ENCODE data around the gene ZNF500. TPM values are rescaled to one million over a fixed set of nuclear protein-coding genes. Genes with fewer than 3 reads are reported as not detected.

The ZNF500 gene
- polyA plus RNA-seq, 1 of the 3 experiments (the other 2 are of a cell fraction): 6.3 TPM

DNA sequence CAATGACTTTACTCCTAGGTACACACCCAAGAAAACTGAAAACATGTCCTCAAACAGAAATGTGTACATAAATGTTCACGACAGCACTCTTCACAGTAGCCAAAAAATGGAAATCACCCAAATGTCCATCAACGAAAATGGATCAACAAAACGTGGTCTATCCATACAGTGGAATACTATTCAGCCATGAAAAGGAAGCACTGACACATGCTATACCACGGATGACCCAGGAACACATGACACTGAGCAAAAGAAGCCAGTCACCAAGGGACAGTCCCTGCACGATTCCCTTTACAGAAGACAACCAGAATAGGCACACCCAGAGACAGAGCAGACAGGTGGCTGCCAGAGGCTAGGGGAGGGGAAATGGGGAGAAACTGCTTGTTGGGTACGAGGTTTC is 11.3 kb downstream of the ZNF500 start (continued):
- TF ChIP-seq, protein P1, sequence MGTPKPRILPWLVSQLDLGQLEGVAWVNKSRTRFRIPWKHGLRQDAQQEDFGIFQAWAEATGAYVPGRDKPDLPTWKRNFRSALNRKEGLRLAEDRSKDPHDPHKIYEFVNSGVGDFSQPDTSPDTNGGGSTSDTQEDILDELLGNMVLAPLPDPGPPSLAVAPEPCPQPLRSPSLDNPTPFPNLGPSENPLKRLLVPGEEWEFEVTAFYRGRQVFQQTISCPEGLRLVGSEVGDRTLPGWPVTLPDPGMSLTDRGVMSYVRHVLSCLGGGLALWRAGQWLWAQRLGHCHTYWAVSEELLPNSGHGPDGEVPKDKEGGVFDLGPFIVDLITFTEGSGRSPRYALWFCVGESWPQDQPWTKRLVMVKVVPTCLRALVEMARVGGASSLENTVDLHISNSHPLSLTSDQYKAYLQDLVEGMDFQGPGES (IDR thresholded peaks at IDR 0.05; ENCODE audit: low read depth, low read length): no peak
- no peak for TF ChIP-seq POLR2AphosphoS5 (IDR thresholded peaks at IDR 0.05; ENCODE audit: low read depth, low read length)
- no peak for TF ChIP-seq SIN3A (IDR thresholded peaks at IDR 0.05; ENCODE audit: borderline replicate concordance, low read depth, low read length)
- no peak for TF ChIP-seq FOXJ3 (CRISPR knock-in tag; IDR thresholded peaks at IDR 0.05)

DNA sequence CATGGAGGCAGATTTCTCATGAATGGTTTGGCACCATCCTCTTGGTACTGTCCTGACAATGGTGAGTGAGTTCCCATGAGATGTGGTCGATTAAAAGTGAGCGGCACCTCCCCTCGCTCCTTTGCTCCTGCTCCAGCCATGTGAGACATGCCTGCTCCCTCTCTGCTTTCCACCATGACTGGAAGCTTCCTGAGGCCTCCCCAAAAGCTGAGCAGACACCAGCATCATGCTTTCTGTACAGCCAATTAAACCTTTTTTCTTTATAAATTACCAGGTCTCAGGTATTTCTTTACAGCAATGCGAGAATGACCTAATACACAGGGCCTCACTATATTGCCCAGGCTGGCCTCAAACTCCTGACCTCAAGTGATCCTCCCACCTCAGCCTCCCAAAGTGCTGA is 12.1 kb downstream of the ZNF500 start:
- no peak overlapping the region for H2AFZ ChIP-seq (ENCODE audit: low read depth)
- no peak overlapping the region for H3K4me3 ChIP-seq (ENCODE audit: low read depth in 2 of 2, low read length in 1 of 2)
- ChIA-PET CTCF (no interaction called here), POLR2A (no interaction called here)
- H3K9ac ChIP-seq: no peak overlapping the region
- WGBS (ENCODE audit: low lambda C conversion rate): 89% methylated on average over 4 of the region's 4 CpGs
- H3F3A ChIP-seq (replicated peaks; ENCODE audit: insufficient read depth): peaks cover 3% of the 10 kb centered on the region
- no peaks in the 10 kb centered on the region for H4K20me1 ChIP-seq (ENCODE audit: insufficient read depth)
- TF ChIP-seq GATA2 (CRISPR knock-in tag; IDR thresholded peaks at IDR 0.05) (no peak), SIN3A (IDR thresholded peaks at IDR 0.05; ENCODE audit: borderline replicate concordance, low read depth, low read length) (no peak), MXI1 (IDR thresholded peaks at IDR 0.05; ENCODE audit: low read depth, low read length) (no peak), TAF1 (IDR thresholded peaks at IDR 0.05; ENCODE audit: borderline replicate concordance, low read depth, low read length) (no peak), TCF12 (IDR thresholded peaks at IDR 0.05) (no peak), FOXJ3 (CRISPR knock-in tag; IDR thresholded peaks at IDR 0.05) (no peak), EZH2phosphoT487 (IDR thresholded peaks at IDR 0.05; ENCODE audit: borderline replicate concordance, low read depth) (no peak), RAD21 (IDR thresholded peaks at IDR 0.05; ENCODE audit: low read length) (no peak), RCOR1 (IDR thresholded peaks at IDR 0.05; ENCODE audit: low read length) (no peak), RXRA (IDR thresholded peaks at IDR 0.05; ENCODE audit: borderline replicate concordance, low read depth) (no peak), ELF1 (IDR thresholded peaks at IDR 0.05) (no peak), RFX5 (IDR thresholded peaks at IDR 0.05; ENCODE audit: low read length) (no peak), POLR2AphosphoS5 (IDR thresholded peaks at IDR 0.05; ENCODE audit: low read depth, low read length) (no peak), CHD2 (IDR thresholded peaks at IDR 0.05; ENCODE audit: low read length, partially characterized antibody) (no peak), TEAD4 (IDR thresholded peaks at IDR 0.05; ENCODE audit: borderline replicate concordance, insufficient read depth) (no peak), FOSL2 (IDR thresholded peaks at IDR 0.05; ENCODE audit: borderline replicate concordance, low read depth) (no peak)
- TF ChIP-seq, protein P2, sequence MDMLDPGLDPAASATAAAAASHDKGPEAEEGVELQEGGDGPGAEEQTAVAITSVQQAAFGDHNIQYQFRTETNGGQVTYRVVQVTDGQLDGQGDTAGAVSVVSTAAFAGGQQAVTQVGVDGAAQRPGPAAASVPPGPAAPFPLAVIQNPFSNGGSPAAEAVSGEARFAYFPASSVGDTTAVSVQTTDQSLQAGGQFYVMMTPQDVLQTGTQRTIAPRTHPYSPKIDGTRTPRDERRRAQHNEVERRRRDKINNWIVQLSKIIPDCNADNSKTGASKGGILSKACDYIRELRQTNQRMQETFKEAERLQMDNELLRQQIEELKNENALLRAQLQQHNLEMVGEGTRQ (IDR thresholded peaks at IDR 0.05; ENCODE audit: borderline replicate concordance, low read depth, low read length): no peak
- TF ChIP-seq, protein P3, sequence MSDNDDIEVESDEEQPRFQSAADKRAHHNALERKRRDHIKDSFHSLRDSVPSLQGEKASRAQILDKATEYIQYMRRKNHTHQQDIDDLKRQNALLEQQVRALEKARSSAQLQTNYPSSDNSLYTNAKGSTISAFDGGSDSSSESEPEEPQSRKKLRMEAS (IDR thresholded peaks at IDR 0.05; ENCODE audit: low read depth): no peak
- no peaks in the 10 kb centered on the region for H3K4me1 ChIP-seq (ENCODE audit: control insufficient read depth in 1 of 2, insufficient read depth in 2 of 2, low read depth in 1 of 2, low read length in 1 of 2)
- H3K79me2 ChIP-seq (ENCODE audit: insufficient read depth): no peaks in the 10 kb centered on the region
- DNase-seq: no peak
- H3K27me3 ChIP-seq (ENCODE audit: insufficient read depth): no peaks in the 10 kb centered on the region
- no peak overlapping the region for H3K4me2 ChIP-seq
- no peak overlapping the region for H3K27ac ChIP-seq (ENCODE audit: low read depth in 2 of 2, low read length in 1 of 2)
- H3K36me3 ChIP-seq (replicated peaks in 1 of 2; ENCODE audit: control insufficient read depth in 1 of 2, insufficient read depth in 2 of 2, low read length in 1 of 2): peaks cover 45 to 55% of the 10 kb centered on the region in 2 experiments
- H3K9me2 ChIP-seq: no peaks in the 10 kb centered on the region
- H3K9me3 ChIP-seq: 0 out of 2 replicates have a peak, but pooled peaks cover 6% of the 10 kb centered on the region

Measured in SK-N-SH (cell line).